Measurements from ENCODE around the gene USP6. TPM values are rescaled to one million over a fixed set of nuclear protein-coding genes. Genes with fewer than 3 reads are reported as not detected.

Gene USP6
- total RNA-seq, 1 experiment from 2014 or later: 0.10 TPM

GRCh38 chr17:5139458-5139732, 23.6 kb downstream of the USP6 start:
- Histone ChIP-seq H3K27ac (ENCODE audit: low read depth, low read length) (no peak overlapping the region), H3K9ac (ENCODE audit: low read length) (no peak overlapping the region), H3K4me1 (ENCODE audit: control insufficient read depth in 1 of 2, insufficient read depth in 2 of 2, low read length in 2 of 2) (no peaks in the 10 kb centered on the region), H3K9me2 (ENCODE audit: insufficient read depth) (no peaks in the 10 kb centered on the region), H3K4me2 (ENCODE audit: low read length) (no peak overlapping the region), H3K4me3 (replicated peaks in 1 of 2; ENCODE audit: low read depth in 1 of 2, low read length in 2 of 2) (no peak overlapping the region), H3K79me2 (ENCODE audit: insufficient read depth, low read length) (no peaks in the 10 kb centered on the region), H4K20me1 (ENCODE audit: insufficient read depth) (no peaks in the 10 kb centered on the region), H3K36me3 (ENCODE audit: control insufficient read depth in 1 of 2, insufficient read depth in 2 of 2, low read length in 2 of 2) (no peaks in the 10 kb centered on the region), H3K27me3 (ENCODE audit: insufficient read depth, low read length) (no peaks in the 10 kb centered on the region), H2AFZ (ENCODE audit: low read depth, low read length, poor library complexity, severe bottlenecking) (no peak overlapping the region), H3K9me3 (ENCODE audit: control insufficient read depth in 1 of 2, insufficient read depth in 1 of 2, low read depth in 1 of 2, low read length in 2 of 2) (no peaks in the 10 kb centered on the region)
- CTCF ChIA-PET: no interaction called here
- no TSS peak for BruUV-seq (replicated peaks)
- RAD21 ChIA-PET (ENCODE audit: low non-redundant PET in 1 of 2, low total read pairs in 2 of 2, uncharacterized antibody in 2 of 2, unreplicated experiment in 2 of 2): no interaction called here
- TF ChIP-seq SIN3A (IDR thresholded peaks at IDR 0.05; ENCODE audit: low read depth) (no peak), ATF3 (IDR thresholded peaks at IDR 0.05) (no peak), EGR1 (IDR thresholded peaks at IDR 0.05; ENCODE audit: low read depth) (no peak), FOSL1 (IDR thresholded peaks at IDR 0.05; ENCODE audit: low read depth) (no peak), ZNF274 (IDR thresholded peaks at IDR 0.05; ENCODE audit: low read depth, low read length) (no peak), CTCF (IDR thresholded peaks at IDR 0.05 in 2 of 3, conservative IDR thresholded peaks at IDR 0.05 in 1 of 3; ENCODE audit: borderline replicate concordance in 1 of 3, insufficient read depth in 1 of 3, low read depth in 2 of 3, low read length in 2 of 3) (no peak), CEBPB (IDR thresholded peaks at IDR 0.05; ENCODE audit: low read depth) (no peak), TCF7L2 (IDR thresholded peaks at IDR 0.05; ENCODE audit: borderline replicate concordance, extremely low read depth, insufficient read depth, insufficient read length) (no peak), POLR2AphosphoS5 (IDR thresholded peaks at IDR 0.05; ENCODE audit: low read depth, low read length) (no peak), SRF (IDR thresholded peaks at IDR 0.05; ENCODE audit: low read depth) (no peak), EZH2phosphoT487 (IDR thresholded peaks at IDR 0.05; ENCODE audit: borderline replicate concordance) (no peak), ZBTB33 (IDR thresholded peaks at IDR 0.05; ENCODE audit: extremely low read depth, insufficient replicate concordance, low read length) (no peak), YY1 (IDR thresholded peaks at IDR 0.05; ENCODE audit: extremely low read depth, insufficient replicate concordance, low read depth, low read length) (no peak), CBX3 (IDR thresholded peaks at IDR 0.05; ENCODE audit: low read depth) (no peak), SP1 (IDR thresholded peaks at IDR 0.05; ENCODE audit: low read depth) (no peak), JUND (IDR thresholded peaks at IDR 0.05) (no peak), ELF1 (IDR thresholded peaks at IDR 0.05; ENCODE audit: borderline replicate concordance, low read depth) (no peak), EZH2 (IDR thresholded peaks at IDR 0.05) (no peak)
- TF ChIP-seq, protein P1, sequence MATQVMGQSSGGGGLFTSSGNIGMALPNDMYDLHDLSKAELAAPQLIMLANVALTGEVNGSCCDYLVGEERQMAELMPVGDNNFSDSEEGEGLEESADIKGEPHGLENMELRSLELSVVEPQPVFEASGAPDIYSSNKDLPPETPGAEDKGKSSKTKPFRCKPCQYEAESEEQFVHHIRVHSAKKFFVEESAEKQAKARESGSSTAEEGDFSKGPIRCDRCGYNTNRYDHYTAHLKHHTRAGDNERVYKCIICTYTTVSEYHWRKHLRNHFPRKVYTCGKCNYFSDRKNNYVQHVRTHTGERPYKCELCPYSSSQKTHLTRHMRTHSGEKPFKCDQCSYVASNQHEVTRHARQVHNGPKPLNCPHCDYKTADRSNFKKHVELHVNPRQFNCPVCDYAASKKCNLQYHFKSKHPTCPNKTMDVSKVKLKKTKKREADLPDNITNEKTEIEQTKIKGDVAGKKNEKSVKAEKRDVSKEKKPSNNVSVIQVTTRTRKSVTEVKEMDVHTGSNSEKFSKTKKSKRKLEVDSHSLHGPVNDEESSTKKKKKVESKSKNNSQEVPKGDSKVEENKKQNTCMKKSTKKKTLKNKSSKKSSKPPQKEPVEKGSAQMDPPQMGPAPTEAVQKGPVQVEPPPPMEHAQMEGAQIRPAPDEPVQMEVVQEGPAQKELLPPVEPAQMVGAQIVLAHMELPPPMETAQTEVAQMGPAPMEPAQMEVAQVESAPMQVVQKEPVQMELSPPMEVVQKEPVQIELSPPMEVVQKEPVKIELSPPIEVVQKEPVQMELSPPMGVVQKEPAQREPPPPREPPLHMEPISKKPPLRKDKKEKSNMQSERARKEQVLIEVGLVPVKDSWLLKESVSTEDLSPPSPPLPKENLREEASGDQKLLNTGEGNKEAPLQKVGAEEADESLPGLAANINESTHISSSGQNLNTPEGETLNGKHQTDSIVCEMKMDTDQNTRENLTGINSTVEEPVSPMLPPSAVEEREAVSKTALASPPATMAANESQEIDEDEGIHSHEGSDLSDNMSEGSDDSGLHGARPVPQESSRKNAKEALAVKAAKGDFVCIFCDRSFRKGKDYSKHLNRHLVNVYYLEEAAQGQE (IDR thresholded peaks at IDR 0.05; ENCODE audit: low read depth): no peak
- TF ChIP-seq, protein P2, sequence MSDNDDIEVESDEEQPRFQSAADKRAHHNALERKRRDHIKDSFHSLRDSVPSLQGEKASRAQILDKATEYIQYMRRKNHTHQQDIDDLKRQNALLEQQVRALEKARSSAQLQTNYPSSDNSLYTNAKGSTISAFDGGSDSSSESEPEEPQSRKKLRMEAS (IDR thresholded peaks at IDR 0.05): no peak
- intact Hi-C loops (cut with micrococcal nuclease): no loop called here
- no peak for DNase-seq (ENCODE audit: low read depth, low spot score)
- POLR2A ChIA-PET: no interaction called here
- ATAC-seq: no peak
